AG09319 (cell line): ENCODE data around the gene DDIT4L.
"Not testable (repeated sequence)": the region's sequence is repeated elsewhere in the genome, so short reads cannot be mapped to it uniquely, and the experiment has no call there.

Experiments used
- DNase-seq: peaks from one replicate; pipeline ENCODE4 v3.0.0-alpha.2; 2010; ENCODE audit warnings: low read depth; ENCODE audit errors: extremely low read depth
- TF ChIP-seq, protein P1 (sequence below): IDR thresholded peaks from 2 replicates; pipeline ENCODE4 v1.5.1; 2011; ENCODE audit warnings: low read depth, mild to moderate bottlenecking, inconsistent platforms, low read length, moderate library complexity

DDIT4L gene

DNA sequence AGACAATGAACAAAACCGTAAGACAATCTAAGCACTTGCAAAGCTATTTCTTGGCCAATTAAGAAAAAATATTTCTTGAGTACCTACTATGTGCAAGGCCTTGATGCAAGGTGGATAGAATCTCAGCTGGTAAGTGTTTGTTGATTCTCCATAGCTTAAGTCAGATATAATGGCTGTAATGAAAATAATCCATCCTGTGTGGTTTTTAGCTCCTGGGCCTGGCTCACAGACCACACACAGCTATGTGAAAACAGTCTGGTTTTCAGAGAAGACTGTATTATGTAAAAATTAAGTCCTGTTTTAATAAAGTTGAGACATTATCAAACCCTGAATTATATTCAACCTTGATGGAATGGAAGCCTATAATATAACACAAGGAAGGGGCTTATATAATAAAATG, 7.8 kb upstream of the DDIT4L start:
- TF ChIP-seq, protein P1, sequence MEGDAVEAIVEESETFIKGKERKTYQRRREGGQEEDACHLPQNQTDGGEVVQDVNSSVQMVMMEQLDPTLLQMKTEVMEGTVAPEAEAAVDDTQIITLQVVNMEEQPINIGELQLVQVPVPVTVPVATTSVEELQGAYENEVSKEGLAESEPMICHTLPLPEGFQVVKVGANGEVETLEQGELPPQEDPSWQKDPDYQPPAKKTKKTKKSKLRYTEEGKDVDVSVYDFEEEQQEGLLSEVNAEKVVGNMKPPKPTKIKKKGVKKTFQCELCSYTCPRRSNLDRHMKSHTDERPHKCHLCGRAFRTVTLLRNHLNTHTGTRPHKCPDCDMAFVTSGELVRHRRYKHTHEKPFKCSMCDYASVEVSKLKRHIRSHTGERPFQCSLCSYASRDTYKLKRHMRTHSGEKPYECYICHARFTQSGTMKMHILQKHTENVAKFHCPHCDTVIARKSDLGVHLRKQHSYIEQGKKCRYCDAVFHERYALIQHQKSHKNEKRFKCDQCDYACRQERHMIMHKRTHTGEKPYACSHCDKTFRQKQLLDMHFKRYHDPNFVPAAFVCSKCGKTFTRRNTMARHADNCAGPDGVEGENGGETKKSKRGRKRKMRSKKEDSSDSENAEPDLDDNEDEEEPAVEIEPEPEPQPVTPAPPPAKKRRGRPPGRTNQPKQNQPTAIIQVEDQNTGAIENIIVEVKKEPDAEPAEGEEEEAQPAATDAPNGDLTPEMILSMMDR, result no peak
- no peak for DNase-seq

DNA sequence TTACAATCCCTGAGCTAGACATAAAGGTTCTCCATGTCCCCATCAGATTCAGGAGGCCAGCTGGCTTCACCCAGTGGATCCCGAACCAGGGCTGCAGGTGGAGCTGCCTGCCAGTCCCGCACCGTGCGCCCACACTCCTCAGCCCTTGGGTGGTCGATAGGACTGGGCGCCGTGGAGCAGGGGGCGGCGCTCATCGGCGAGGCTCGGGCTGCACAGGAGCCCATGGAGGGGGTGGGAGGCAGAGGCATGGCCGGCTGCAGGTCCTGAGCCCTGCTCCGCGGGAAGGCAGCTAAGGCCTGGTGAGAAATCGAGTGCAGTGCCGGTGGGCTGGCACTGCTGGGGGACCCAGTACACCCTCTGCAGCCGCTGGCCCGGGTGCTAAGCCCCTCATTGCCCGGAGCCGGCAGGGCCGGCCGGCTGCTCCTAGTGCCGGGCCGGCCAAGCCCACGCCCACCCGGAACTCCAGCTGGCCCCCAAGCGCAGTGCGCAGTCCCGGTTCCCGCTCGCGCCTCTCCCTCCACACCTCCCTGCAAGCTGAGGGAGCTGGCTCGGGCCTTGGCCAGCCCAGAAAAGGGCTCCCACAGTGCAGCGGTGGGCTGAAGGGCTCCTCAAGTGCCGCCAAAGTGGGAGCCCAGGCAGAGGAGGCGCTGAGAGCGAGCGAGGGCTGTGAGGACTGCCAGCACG, 6.3 kb upstream of the DDIT4L start:
- not testable (repeated sequence) for DNase-seq

DNA sequence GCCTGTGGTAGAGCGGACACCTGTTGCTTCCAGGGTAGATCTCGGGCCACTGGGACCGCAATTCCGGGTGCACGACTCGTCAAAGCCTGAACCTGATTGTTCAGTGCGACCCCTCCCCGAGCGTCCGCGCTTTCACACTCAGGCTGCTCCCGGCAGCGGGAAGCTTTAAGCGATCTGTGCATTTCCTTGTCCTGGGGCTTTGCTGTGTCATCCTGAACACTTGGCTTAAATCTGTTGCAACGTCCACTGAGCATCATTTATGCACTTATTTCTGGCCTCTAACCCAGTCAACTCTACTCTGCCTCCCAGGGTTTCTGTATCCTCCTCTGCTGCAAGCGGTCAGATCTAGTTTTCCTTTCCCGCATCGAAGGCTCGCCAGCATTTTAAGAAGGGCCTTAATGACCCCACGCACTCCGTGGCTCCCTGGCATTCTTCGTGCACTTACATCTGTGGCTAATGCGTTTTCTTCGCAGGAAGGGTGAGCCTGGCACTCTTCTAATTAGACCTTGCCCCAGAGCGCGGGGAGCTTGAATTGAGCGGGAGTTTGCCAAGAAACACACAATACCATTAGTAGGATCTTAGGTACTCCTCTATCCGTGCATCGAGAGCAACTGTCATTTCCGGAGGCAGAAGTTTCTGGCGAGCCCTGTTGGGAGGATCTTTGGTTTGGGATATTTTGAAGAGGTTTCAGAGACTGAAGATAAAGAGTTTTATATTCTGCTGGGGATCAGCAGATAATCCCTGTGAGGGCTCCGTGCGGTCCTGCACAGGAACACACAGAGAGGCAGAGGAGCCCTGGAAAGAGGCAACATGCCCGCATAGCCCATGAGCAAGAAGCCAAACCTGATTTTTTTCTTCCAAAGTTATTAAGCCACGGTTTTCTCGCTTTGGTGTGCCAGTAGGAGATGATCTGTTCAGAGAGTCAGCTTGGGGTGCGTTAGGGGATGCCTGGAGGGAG, 654 bp upstream of the DDIT4L start:
- TF ChIP-seq, protein P1, result no peak
- no peak for DNase-seq

DNA sequence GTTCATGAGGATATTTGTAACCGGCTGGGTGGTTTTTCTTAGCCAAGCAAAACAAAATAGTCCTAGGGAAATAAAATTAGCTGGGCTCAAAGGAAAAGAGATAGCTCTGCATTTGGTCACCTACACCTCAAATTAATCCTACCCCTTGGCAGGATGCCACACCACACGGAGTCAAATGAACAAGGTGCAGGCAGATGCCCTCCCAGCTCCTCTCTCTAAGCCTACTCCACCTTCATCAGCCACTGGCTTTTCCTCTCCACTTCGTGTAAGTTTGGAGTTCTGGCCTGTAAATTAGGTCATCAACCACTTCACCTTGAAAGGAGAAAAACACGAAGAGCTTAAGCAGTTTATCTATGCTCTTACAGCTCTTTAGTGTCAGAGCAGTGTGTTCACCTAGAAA, 1.4 kb downstream of the DDIT4L start:
- TF ChIP-seq, protein P1, result no peak
- DNase-seq, result no peak

DNA sequence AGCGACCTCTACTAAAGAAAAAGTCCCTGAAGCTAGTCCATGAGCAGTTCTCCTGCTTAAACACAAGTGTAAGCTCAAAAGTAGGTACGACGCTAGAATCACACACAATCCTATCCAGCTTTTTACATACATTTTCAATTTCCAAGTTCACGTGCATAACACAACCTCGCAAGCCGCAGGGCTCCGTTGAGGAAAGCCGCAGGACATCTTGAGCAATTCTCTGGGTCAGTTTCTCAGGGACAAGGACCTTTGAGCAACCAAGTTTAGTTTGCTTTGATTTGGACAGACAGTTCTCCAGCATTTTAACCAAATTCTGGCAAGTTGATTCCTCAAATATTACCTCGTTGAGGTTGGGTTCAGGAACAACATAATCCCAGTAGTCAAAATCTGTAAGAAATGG, 2.5 kb downstream of the DDIT4L start:
- TF ChIP-seq, protein P1, result no peak
- DNase-seq, result no peak

DNA sequence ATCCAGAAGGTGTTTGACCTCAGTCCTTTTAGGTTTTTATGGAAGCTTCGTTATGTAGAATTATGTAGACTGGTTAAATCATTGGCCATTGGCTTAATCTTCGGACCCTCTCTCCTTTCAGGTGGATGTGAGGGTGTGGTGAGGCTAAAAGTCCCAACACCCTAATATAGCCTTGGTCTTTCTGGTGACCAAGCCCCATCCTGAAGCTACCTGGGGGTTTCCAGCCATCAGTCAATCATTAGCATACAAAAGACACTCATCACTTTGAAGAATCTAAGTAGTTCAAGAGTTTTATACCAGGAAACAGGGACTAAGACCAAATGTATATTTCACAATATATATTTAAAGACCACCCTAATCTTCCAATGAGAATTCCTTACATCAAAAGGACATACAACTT, 5.5 kb downstream of the DDIT4L start:
- TF ChIP-seq, protein P1, result no peak
- DNase-seq, result no peak

DNA sequence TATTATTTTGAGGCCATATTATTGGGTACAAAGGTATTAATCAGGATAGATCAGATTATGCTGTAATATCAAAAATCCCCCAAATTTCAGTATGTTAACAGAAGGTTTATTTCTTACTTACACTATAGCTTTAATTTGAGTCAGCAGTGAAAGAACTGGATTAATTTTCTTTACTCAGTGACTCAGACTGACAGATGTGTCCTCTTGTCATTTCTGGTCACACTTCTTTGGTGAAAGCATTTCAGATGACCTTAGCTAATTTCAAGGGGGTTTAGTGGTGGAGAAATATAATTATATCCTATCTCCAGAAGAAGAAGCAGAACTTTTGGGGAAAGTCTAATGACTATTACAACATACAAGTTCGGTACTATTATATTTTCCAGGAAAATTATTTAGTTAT, 12.4 kb downstream of the DDIT4L start:
- no peak for DNase-seq

More for the DNA sequence above, 12.4 kb downstream of the DDIT4L start:
- TF ChIP-seq, protein P1, result no peak
